ENCODE measurements around the gene RAB31.

Gene RAB31

GRCh38 chr18:9825571-9826073 lies 117.5 kb downstream of the RAB31 start:
- DNase-seq (ENCODE audit: extremely low read depth, low read depth): peak; percentile 70
- no peak for TF ChIP-seq CTCF (IDR thresholded peaks at IDR 0.05; ENCODE audit: low read depth, low read length)

- no peak for DNase-seq (ENCODE audit: extremely low read depth, low read depth)
- TF ChIP-seq CTCF (IDR thresholded peaks at IDR 0.05; ENCODE audit: low read depth, low read length): no peak
Observed at GRCh38 chr18:9826685-9827084, 118.6 kb downstream of the RAB31 start.

- TF ChIP-seq CTCF (IDR thresholded peaks at IDR 0.05; ENCODE audit: low read depth, low read length): no peak
- DNase-seq (ENCODE audit: extremely low read depth, low read depth): no peak
Observed at GRCh38 chr18:9827211-9827792, 119.2 kb downstream of the RAB31 start.

GRCh38 chr18:9827793-9828505 lies 119.8 kb downstream of the RAB31 start:
- TF ChIP-seq CTCF (IDR thresholded peaks at IDR 0.05; ENCODE audit: low read depth, low read length): no peak
- peak; percentile 93 for DNase-seq (ENCODE audit: extremely low read depth, low read depth)

- DNase-seq (ENCODE audit: extremely low read depth, low read depth): no peak
- no peak for TF ChIP-seq CTCF (IDR thresholded peaks at IDR 0.05; ENCODE audit: low read depth, low read length)
Observed at GRCh38 chr18:9828506-9829396, 120.7 kb downstream of the RAB31 start.

GRCh38 chr18:9829397-9829712 lies 121.3 kb downstream of the RAB31 start:
- no peak for DNase-seq (ENCODE audit: extremely low read depth, low read depth)
- no peak for TF ChIP-seq CTCF (IDR thresholded peaks at IDR 0.05; ENCODE audit: low read depth, low read length)

All from AG09319 (cell line).